T-cell (primary cell): ENCODE data around the gene FMN1. TPM values are rescaled to one million over a fixed set of nuclear protein-coding genes. Genes with fewer than 3 reads are reported as not detected.

ENCODE experiments used
- ATAC-seq, 4 experiments: fragments of 200-7000 bp in 3 of 4; fragments of 150-1000 bp in 1 of 4; cut with Tn5 transposase; replicated peaks in 1 of 4; 1 replicate in 3 of 4; 2 replicates in 1 of 4; pipeline ENCODE4 v1.10.0; 2021; ENCODE audit warnings: moderate library complexity in 3 of 4, mild to moderate bottlenecking in 2 of 4, moderate number of reproducible peaks in 1 of 4
- CTCF ChIA-PET, 2 donors: fragments of 300-600 bp; sonication (Branson Sonifier 250); formaldehyde crosslinking; loops; one replicate each; lab custom pipeline; 2022; ENCODE audit warnings: antibody characterized with exemption in 2 of 2; lab: Charles Lee
- POLR2A ChIA-PET, 2 donors: fragments of 300-600 bp; sonication (Branson Sonifier 250); formaldehyde crosslinking; loops; one replicate each; lab custom pipeline; 2022; ENCODE audit warnings: antibody characterized with exemption in 2 of 2; lab: Charles Lee
- DNase-seq, 35 experiments: peaks; one replicate each; pipeline versions ENCODE4 v3.0.0 to v3.0.0-alpha.2; 2013 to 2023
- H3K27ac ChIP-seq: one replicate; pipeline ENCODE4 v1.5.1; 2013; ENCODE audit warnings: low read length
- H3K27me3 ChIP-seq, 2 experiments: replicated peaks in 1 of 2; 1 replicate in 1 of 2; 2 replicates in 1 of 2; pipeline versions ENCODE4 v1.6.1 to v1.7.0; 2013; ENCODE audit warnings: low read length in 1 of 2, mixed read lengths in 1 of 2; ENCODE audit not compliant: control insufficient read depth in 2 of 2, insufficient read depth in 2 of 2; ENCODE audit errors: extremely low read depth in 1 of 2
- H3K36me3 ChIP-seq, 2 donors: 1 replicate in 1 of 2; 2 replicates in 1 of 2; pipeline versions ENCODE4 v1.6.1 to v1.7.0; 2013; ENCODE audit warnings: low read length in 1 of 2; ENCODE audit not compliant: control insufficient read depth in 2 of 2, insufficient read depth in 1 of 2; ENCODE audit errors: extremely low read depth in 1 of 2
- H3K4me1 ChIP-seq, 2 experiments: 1 replicate in 1 of 2; 2 replicates in 1 of 2; pipeline versions ENCODE4 v1.6.1 to v1.7.0; 2013; ENCODE audit warnings: low read length in 2 of 2, mixed read lengths in 1 of 2; ENCODE audit not compliant: insufficient read depth in 2 of 2, control insufficient read depth in 1 of 2; ENCODE audit errors: extremely low read depth in 1 of 2
- H3K4me3 ChIP-seq, 2 donors: 1 replicate in 1 of 2; 2 replicates in 1 of 2; pipeline versions ENCODE4 v1.5.1 to v1.7.0; 2013; ENCODE audit warnings: mild to moderate bottlenecking in 2 of 2, low read length in 1 of 2, moderate library complexity in 1 of 2; ENCODE audit not compliant: control insufficient read depth in 1 of 2; ENCODE audit errors: extremely low read depth in 1 of 2
- H3K9me3 ChIP-seq: 2 replicates; pipeline ENCODE4 v1.7.0; 2013
- H3K27ac Mint-ChIP-seq, 2 donors: one replicate each; pipeline ENCODE4 v1.8.0; 2020 to 2021; ENCODE audit warnings: mild to moderate bottlenecking in 2 of 2, mixed read lengths in 2 of 2
- H3K27me3 Mint-ChIP-seq, 2 donors: one replicate each; pipeline ENCODE4 v1.8.0; 2021 to 2022; ENCODE audit warnings: mixed read lengths in 2 of 2
- H3K36me3 Mint-ChIP-seq: one replicate; pipeline ENCODE4 v1.8.0; 2021; ENCODE audit warnings: mixed read lengths
- H3K4me1 Mint-ChIP-seq, 3 donors: one replicate each; pipeline ENCODE4 v1.8.0; 2020 to 2022; ENCODE audit warnings: mixed read lengths in 3 of 3, mild to moderate bottlenecking in 1 of 3
- H3K4me3 Mint-ChIP-seq, 3 donors: one replicate each; pipeline ENCODE4 v1.8.0; 2020 to 2022; ENCODE audit warnings: mild to moderate bottlenecking in 3 of 3, mixed read lengths in 3 of 3, moderate library complexity in 3 of 3
- H3K9me3 Mint-ChIP-seq, 3 donors: one replicate each; pipeline ENCODE4 v1.8.0; 2020 to 2022; ENCODE audit warnings: mixed read lengths in 3 of 3
- WGBS: methylation state at CpG from one replicate; pipeline ENCODE4 v1.1.5; 2013; ENCODE audit warnings: missing lambda C conversion rate; ENCODE audit not compliant: insufficient coverage; 5-methylcytosine and 5-hydroxymethylcytosine counted together
- total RNA-seq, 35 experiments: library from RNA in 6 of 35; stranded (reverse) in 6 of 35; fragments of 120-200 nt in 1 of 35; gene quantifications; one replicate each; pipeline versions ENCODE4 v1.2.1 to v1.2.4 and lab custom pipeline; 2013 to 2026

FMN1 gene
- total RNA-seq, 5 donors from 2014 or later (not counting 1 experiment from before 2014, with no cell fraction given): 0.20 to 22.4 (median 14.9) TPM

DNA sequence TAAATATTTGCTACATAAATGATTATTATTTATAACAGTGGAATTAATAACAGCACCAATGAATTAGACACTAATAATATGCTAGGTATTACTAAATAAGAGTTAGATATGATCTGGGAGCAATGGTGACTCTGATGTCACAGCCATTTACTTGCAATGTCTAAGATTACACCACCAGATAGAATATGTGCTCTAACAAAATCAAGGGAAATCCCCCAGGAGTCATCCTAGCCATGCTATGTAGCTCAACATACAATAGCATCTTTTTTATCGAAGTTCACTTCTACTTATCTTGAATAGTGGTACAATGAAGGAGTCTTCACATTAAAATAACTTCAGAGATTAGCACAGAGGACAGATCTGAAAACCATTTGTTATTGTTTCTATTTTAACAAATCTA is 154.0 kb downstream of the FMN1 start:
- peaks cover 0 to 8% (median 0%) of the 10 kb centered on the region in 3 donors for H3K4me1 Mint-ChIP-seq
- Histone ChIP-seq H3K27ac (no peak overlapping the region), H3K36me3 (no peaks in the 10 kb centered on the region), H3K4me3 (no peak overlapping the region), H3K27me3 (no peaks in the 10 kb centered on the region), H3K4me1 (no peaks in the 10 kb centered on the region), H3K9me3 (no peaks in the 10 kb centered on the region)
- WGBS: no CpG with 5 or more reads among the region's 1 CpG
- peaks cover 0 to 12% (median 5%) of the 10 kb centered on the region in 3 donors for H3K9me3 Mint-ChIP-seq
- ChIA-PET CTCF (interaction anchor here in 1 of 2 donors (0.6 kb wide), 1 partner anchor 669 kb away, joined by 4 read pairs; no protein-coding TSS in a partner anchor), POLR2A (interaction anchor here in 1 of 2 donors (0.6 kb wide), 1 partner anchor 96 kb away, joined by 3 read pairs; no protein-coding TSS in a partner anchor)
- no peak overlapping the region for H3K27ac Mint-ChIP-seq
- H3K4me3 Mint-ChIP-seq: no peak overlapping the region
- no peaks in the 10 kb centered on the region for H3K36me3 Mint-ChIP-seq
- peaks cover 5 to 7% of the 10 kb centered on the region in 2 donors for H3K27me3 Mint-ChIP-seq
- ATAC-seq: no peak
- no peak for DNase-seq

GRCh38 chr15:33034588-33034987 is 159.9 kb downstream of the FMN1 start:
- Histone ChIP-seq H3K4me3 (no peak overlapping the region), H3K27ac (no peak overlapping the region), H3K36me3 (no peaks in the 10 kb centered on the region), H3K4me1 (no peaks in the 10 kb centered on the region), H3K27me3 (no peaks in the 10 kb centered on the region), H3K9me3 (no peaks in the 10 kb centered on the region)
- H3K9me3 Mint-ChIP-seq: peaks cover 0 to 5% (median 0%) of the 10 kb centered on the region in 3 donors
- H3K27me3 Mint-ChIP-seq: peaks cover 0 to 6% of the 10 kb centered on the region in 2 donors
- no peak overlapping the region for H3K27ac Mint-ChIP-seq
- POLR2A ChIA-PET: no interaction called here
- CTCF ChIA-PET: no interaction called here
- ATAC-seq (no peak), DNase-seq (no peak)
- no peaks in the 10 kb centered on the region for H3K36me3 Mint-ChIP-seq
- H3K4me1 Mint-ChIP-seq: peaks cover 0 to 13% (median 2%) of the 10 kb centered on the region in 3 donors
- H3K4me3 Mint-ChIP-seq: no peak overlapping the region

GRCh38 chr15:33032053-33032452 is 162.5 kb downstream of the FMN1 start:
- H3K4me3 Mint-ChIP-seq: no peak overlapping the region
- no peaks in the 10 kb centered on the region for H3K36me3 ChIP-seq
- no peaks in the 10 kb centered on the region for H3K4me1 ChIP-seq
- H3K9me3 ChIP-seq: no peaks in the 10 kb centered on the region
- no peak overlapping the region for H3K27ac ChIP-seq
- H3K27ac Mint-ChIP-seq: no peak overlapping the region
- H3K4me1 Mint-ChIP-seq: peaks cover 0 to 35% (median 18%) of the 10 kb centered on the region in 3 donors
- DNase-seq: no peak
- peaks cover 0 to 5% (median 0%) of the 10 kb centered on the region in 3 donors for H3K9me3 Mint-ChIP-seq
- peaks cover 0 to 4% of the 10 kb centered on the region in 2 donors for H3K27me3 Mint-ChIP-seq
- no peaks in the 10 kb centered on the region for H3K27me3 ChIP-seq
- H3K4me3 ChIP-seq: no peak overlapping the region
- no CpG with 5 or more reads among the region's 4 CpGs for WGBS
- ChIA-PET CTCF (no interaction called here), POLR2A (no interaction called here)
- no peak for ATAC-seq
- no peaks in the 10 kb centered on the region for H3K36me3 Mint-ChIP-seq

GRCh38 chr15:33031324-33031821 is 163.1 kb downstream of the FMN1 start:
- H3K27ac ChIP-seq: no peak overlapping the region
- ChIA-PET POLR2A (no interaction called here), CTCF (no interaction called here)
- WGBS: 55% methylated on average over 4 of the region's 5 CpGs
- no peaks in the 10 kb centered on the region for H3K36me3 ChIP-seq
- Mint-ChIP-seq H3K9me3 (peaks cover 0 to 5% (median 0%) of the 10 kb centered on the region in 3 donors), H3K27me3 (peaks cover 0 to 4% of the 10 kb centered on the region in 2 donors), H3K4me1 (peaks cover 0 to 35% (median 18%) of the 10 kb centered on the region in 3 donors), H3K4me3 (no peak overlapping the region), H3K36me3 (no peaks in the 10 kb centered on the region), H3K27ac (no peak overlapping the region)
- no peak overlapping the region for H3K4me3 ChIP-seq
- H3K27me3 ChIP-seq: no peaks in the 10 kb centered on the region
- no peak for ATAC-seq
- no peaks in the 10 kb centered on the region for H3K4me1 ChIP-seq
- DNase-seq: no peak
- no peaks in the 10 kb centered on the region for H3K9me3 ChIP-seq

DNA sequence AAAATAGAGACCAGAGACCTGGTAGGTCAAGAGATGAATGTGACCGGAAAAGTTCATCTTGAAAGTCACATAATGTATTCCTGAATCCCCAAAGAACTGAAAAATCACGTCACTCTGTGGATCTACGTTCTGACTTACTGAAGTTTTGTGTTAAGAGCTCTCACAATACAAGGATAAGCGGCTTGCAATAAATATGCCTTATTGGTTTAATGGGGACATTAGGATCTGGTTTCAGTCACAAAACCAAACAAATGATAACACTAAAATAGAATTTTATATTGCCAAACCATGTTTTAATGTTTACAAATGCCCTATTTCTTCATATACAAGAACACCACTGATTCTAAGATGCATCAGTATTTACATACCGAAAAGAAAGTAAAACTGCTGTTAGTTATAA is 164.2 kb downstream of the FMN1 start:
- Histone ChIP-seq H3K4me3 (no peak overlapping the region), H3K36me3 (no peaks in the 10 kb centered on the region), H3K4me1 (no peaks in the 10 kb centered on the region), H3K27me3 (no peaks in the 10 kb centered on the region), H3K27ac (no peak overlapping the region), H3K9me3 (no peaks in the 10 kb centered on the region)
- ATAC-seq: no peak
- H3K9me3 Mint-ChIP-seq: peaks cover 0 to 5% (median 0%) of the 10 kb centered on the region in 3 donors
- H3K36me3 Mint-ChIP-seq: no peaks in the 10 kb centered on the region
- 71% methylated on average over 1 of the region's 5 CpGs for WGBS
- no peak overlapping the region for H3K27ac Mint-ChIP-seq
- CTCF ChIA-PET: no interaction called here
- POLR2A ChIA-PET: no interaction called here
- H3K4me3 Mint-ChIP-seq: no peak overlapping the region
- peaks cover 0 to 40% (median 18%) of the 10 kb centered on the region in 3 donors for H3K4me1 Mint-ChIP-seq
- peaks cover 0 to 4% of the 10 kb centered on the region in 2 donors for H3K27me3 Mint-ChIP-seq
- no peak for DNase-seq

- ChIA-PET POLR2A (no interaction called here), CTCF (no interaction called here)
- no peaks in the 10 kb centered on the region for H3K9me3 ChIP-seq
- Mint-ChIP-seq H3K36me3 (no peaks in the 10 kb centered on the region), H3K9me3 (peaks cover 0 to 5% (median 0%) of the 10 kb centered on the region in 3 donors), H3K27me3 (peaks cover 0 to 4% of the 10 kb centered on the region in 2 donors), H3K27ac (peak overlapping the region in 1 of 2 donors; percentile 9), H3K4me1 (peaks cover 0 to 40% (median 18%) of the 10 kb centered on the region in 3 donors), H3K4me3 (no peak overlapping the region)
- H3K4me1 ChIP-seq: no peaks in the 10 kb centered on the region
- WGBS: 50% methylated on average over 1 of the region's 5 CpGs
- no peaks in the 10 kb centered on the region for H3K27me3 ChIP-seq
- no peak overlapping the region for H3K4me3 ChIP-seq
- H3K36me3 ChIP-seq: no peaks in the 10 kb centered on the region
- DNase-seq (no peak), ATAC-seq (no peak)
- H3K27ac ChIP-seq: no peak overlapping the region
Observed at GRCh38 chr15:33029109-33029652, 165.3 kb downstream of the FMN1 start.
